GM12892 (cell line): ENCODE measurements around the gene DNAJC3.

Experiments used
- DNase-seq: peaks from one replicate; pipeline ENCODE4 v3.0.0; 2011; ENCODE audit not compliant: insufficient read length
- FAIRE-seq: peaks from 2 replicates; lab custom pipeline; 2011; peaks lifted over from hg19 to GRCh38; lab: Jason Lieb, UNC
- POLR2A ChIP-seq: IDR thresholded peaks from 2 replicates; pipeline ENCODE4 v1.6.1; 2011; ENCODE audit warnings: low read depth, low read length, control low read depth
- POLR2AphosphoS5 ChIP-seq: IDR thresholded peaks from 2 replicates; pipeline ENCODE4 v1.6.1; 2011; ENCODE audit warnings: low read depth, low read length, control low read depth
- TAF1 ChIP-seq: IDR thresholded peaks from 2 replicates; pipeline ENCODE4 v1.6.1; 2011; ENCODE audit warnings: low read depth, mild to moderate bottlenecking, control low read depth, low read length, borderline replicate concordance

Gene DNAJC3

DNA sequence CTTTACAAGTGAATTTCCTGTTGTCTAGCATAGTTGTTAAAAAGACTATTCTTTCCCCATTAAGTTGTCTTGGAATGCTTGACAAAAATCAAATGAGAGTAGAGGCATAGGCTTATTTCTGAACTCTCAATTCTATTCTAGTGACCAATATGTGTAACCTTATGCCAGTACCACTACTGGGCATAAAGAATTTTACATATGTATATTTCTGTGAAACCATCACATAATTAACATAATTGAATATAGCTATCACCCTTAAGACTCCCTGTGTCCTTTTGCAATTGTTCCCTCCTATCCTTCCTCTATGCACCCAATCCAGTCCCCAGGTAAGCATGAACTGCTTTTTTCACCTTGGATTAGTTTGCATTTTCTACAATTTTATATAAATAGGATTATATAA lies 165.0 kb downstream of the DNAJC3 start:
- no peak for FAIRE-seq
- no peak for TF ChIP-seq TAF1
- TF ChIP-seq POLR2A, result no peak
- no peak for TF ChIP-seq POLR2AphosphoS5
- DNase-seq, result no peak

DNA sequence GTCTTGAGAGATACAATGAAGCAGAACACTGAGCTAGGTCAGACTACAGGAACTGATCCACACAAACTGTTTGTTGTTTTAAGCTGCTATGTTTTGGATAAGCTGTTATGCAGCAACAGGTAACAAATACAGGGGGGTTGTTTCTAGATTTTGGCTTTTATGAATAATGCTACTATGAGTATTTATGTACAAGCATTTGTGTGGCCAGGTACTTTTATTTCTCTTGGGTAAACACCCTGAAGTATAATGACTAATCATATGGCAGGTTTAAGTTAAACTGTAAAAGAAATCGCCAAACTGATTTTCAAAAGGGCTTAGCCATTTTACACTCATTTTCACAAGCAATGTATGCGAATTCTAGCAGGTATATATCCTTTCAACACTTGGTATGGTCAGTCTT lies 166.0 kb downstream of the DNAJC3 start:
- DNase-seq (no peak), FAIRE-seq (no peak)
- TF ChIP-seq POLR2AphosphoS5 (no peak), TAF1 (no peak), POLR2A (no peak)
